Loucy (cell line): ENCODE data around the gene PPP1R10.

Experiments
- CTCF ChIP-seq: fragments of 200-600 bp; sonication (generic); conservative IDR thresholded peaks from 2 replicates; pipeline ENCODE4 v1.5.1; 2014; ENCODE audit warnings: mild to moderate bottlenecking, antibody characterized with exemption, low read length
- EZH2phosphoT487 ChIP-seq: fragments of 200-600 bp; IDR thresholded peaks from 2 replicates; pipeline ENCODE4 v1.6.1; 2018; ENCODE audit warnings: antibody characterized with exemption, mild to moderate bottlenecking, moderate library complexity, borderline replicate concordance

GRCh38 chr6:30625511-30625910 is 8.5 kb upstream of the PPP1R10 start:
- TF ChIP-seq CTCF (no peak), EZH2phosphoT487 (no peak)
